Pancreas (tissue), 10 donors: ENCODE measurements around the gene TNFAIP3. TPM values are rescaled to one million over a fixed set of nuclear protein-coding genes. Genes with fewer than 3 reads are reported as not detected.
A peak's percentile ranks its signal among the peaks of the same experiment; 100 is the strongest.

Experiments used
- ATAC-seq, 4 donors: fragments of 200-7000 bp; cut with Tn5 transposase; one replicate each; pipeline versions ENCODE4 v1.8.0 to v1.9.1; 2020; ENCODE audit warnings: mild to moderate bottlenecking in 4 of 4, moderate library complexity in 4 of 4
- DNase-seq, 6 donors: peaks; one replicate each; pipeline ENCODE4 v3.0.0-alpha.2; 2020
- FAIRE-seq: peaks from 2 replicates; lab custom pipeline; 2012; peaks lifted over from hg19 to GRCh38; lab: Jason Lieb, UNC
- H3K27ac ChIP-seq, 4 donors: fragments of 200-600 bp; sonication (generic); 1 replicate in 3 of 4; 2 replicates in 1 of 4; pipeline versions ENCODE4 v1.5.0 to v1.8.0; 2020
- H3K27me3 ChIP-seq, 4 donors: fragments of 200-600 bp; one replicate each; pipeline ENCODE4 v1.8.0; 2021
- H3K36me3 ChIP-seq, 3 donors: fragments of 200-600 bp; sonication (generic) in 1 of 3; one replicate each; pipeline versions ENCODE4 v1.5.0 to v1.8.0; 2020 to 2021
- H3K4me1 ChIP-seq, 3 donors: fragments of 200-600 bp; one replicate each; pipeline ENCODE4 v1.8.0; 2021
- H3K4me3 ChIP-seq, 4 donors: fragments of 200-600 bp; sonication (generic) in 2 of 4; one replicate each; pipeline versions ENCODE4 v1.5.0 to v1.8.0; 2020 to 2021
- H3K9me3 ChIP-seq, 4 donors: fragments of 200-600 bp; one replicate each; pipeline ENCODE4 v1.8.0; 2021
- CTCF ChIP-seq, 4 donors: fragments of 200-600 bp; sonication (generic) in 3 of 4; IDR thresholded peaks; one replicate each; pipeline versions ENCODE4 v1.5.0 to v1.8.0; 2021; ENCODE audit warnings: antibody characterized with exemption in 4 of 4
- WGBS, 2 donors: extraction: QIAGEN DNeasy Blood & Tissue Kit; methylation state at CpG; one replicate each; pipeline ENCODE4 v1.1.7; 2013; 5-methylcytosine and 5-hydroxymethylcytosine counted together
- intact Hi-C, 3 donors: fragments of 100-400 bp; cut with DNase I; formaldehyde crosslinking; loops; one replicate each; pipeline versions ENCODE4 v1.11.1 to v1.14.2; 2022
- polyA plus RNA-seq, 2 donors: library from polyadenylated mRNA; stranded (reverse); fragments of 200-250 nt; gene quantifications; one replicate each; pipeline ENCODE4 v1.2.3, GENCODE V29; 2013
- total RNA-seq, 6 donors: library from RNA; stranded (reverse); fragmentation: NEBNext Ultra II Directional in 4 of 6; extraction: Animal tissue kit (Norgen Biotek cat#: 25700) in 4 of 6; gene quantifications; one replicate each; pipeline versions ENCODE4 v1.2.1 to v1.2.4, GENCODE V29; 2021 to 2023
- donor health status: healthy with polysubstance abuse.
- donor health status: DM: no; HTN: no; CAD: no; lungs with moderate emphysema.
- donor health status: DM: no; HTN: no; CAD: no.
- donor health status: control.
- donor health status: control.
- donor health status: Bipolar disorder and iron deficiency.
- donor health status: DM: yes; HTN: yes; CAD: no.
- donor health status: DM: no; HTN: no; CAD: no.
- donor health status: DM: no; HTN: no; CAD: no.
- donor health status: DM: yes; HTN: yes; CAD: no.

Gene TNFAIP3
- total and polyA plus RNA-seq, 8 donors, result 9.3 to 59.2 (median 14.2) TPM

- WGBS, 2 donors, result 65 to 67% methylated on average over 11 of the region's 11 CpGs
- H3K4me3 ChIP-seq, result no peak overlapping the region
- no peaks in the 10 kb centered on the region for H3K9me3 ChIP-seq
- H3K27me3 ChIP-seq, result no peaks in the 10 kb centered on the region
- H3K27ac ChIP-seq, result peak overlapping the region in 2 of 4 donors; percentile 76 to 84
- no peak for TF ChIP-seq CTCF (IDR thresholded peaks at IDR 0.05)
- peak in 2 of 6 donors; percentile 32 to 33 for DNase-seq
- peaks cover 10 to 11% (median 11%) of the 10 kb centered on the region in 3 donors for H3K4me1 ChIP-seq
- intact Hi-C loops, result no loop called here
- ATAC-seq, result peak; percentile 29 to 81 (median 74)
- no peak for FAIRE-seq
- H3K36me3 ChIP-seq, result no peaks in the 10 kb centered on the region
Observed at GRCh38 chr6:137904822-137905617, 38.0 kb downstream of the TNFAIP3 start.

- H3K4me1 ChIP-seq, result peaks cover 10 to 11% (median 11%) of the 10 kb centered on the region in 3 donors
- 69 to 72% methylated on average over 1 of the region's 1 CpG for whole genome bisulfite sequencing, 2 donors
Observed at GRCh38 chr6:137906020-137906472, 39.0 kb downstream of the TNFAIP3 start.

GRCh38 chr6:137907170-137907569, 40.1 kb downstream of the TNFAIP3 start:
- Histone ChIP-seq H3K27ac (no peak overlapping the region), H3K9me3 (no peaks in the 10 kb centered on the region), H3K36me3 (no peaks in the 10 kb centered on the region), H3K4me3 (no peak overlapping the region), H3K27me3 (no peaks in the 10 kb centered on the region), H3K4me1 (peaks cover 0 to 2% (median under 1%) of the 10 kb centered on the region in 3 donors)
- DNase-seq, result no peak
- WGBS, 2 donors, result 74 to 81% methylated on average over 2 of the region's 2 CpGs
- intact Hi-C loops, result no loop called here
- no peak for ATAC-seq
- no peak for FAIRE-seq
- TF ChIP-seq CTCF (IDR thresholded peaks at IDR 0.05), result no peak

More at GRCh38 chr6:137906020-137906472, 39.0 kb downstream of the TNFAIP3 start:
- no peak for ATAC-seq
- FAIRE-seq, result peak; percentile 51
- peak overlapping the region in 2 of 4 donors; percentile 76 to 84 for H3K27ac ChIP-seq
- intact Hi-C loops, result no loop called here
- no peak for TF ChIP-seq CTCF (IDR thresholded peaks at IDR 0.05)
- no peaks in the 10 kb centered on the region for H3K36me3 ChIP-seq
- H3K9me3 ChIP-seq, result no peaks in the 10 kb centered on the region
- no peaks in the 10 kb centered on the region for H3K27me3 ChIP-seq
- no peak overlapping the region for H3K4me3 ChIP-seq
- no peak for DNase-seq

- H3K27me3 ChIP-seq, result no peaks in the 10 kb centered on the region
- H3K9me3 ChIP-seq, result no peaks in the 10 kb centered on the region
- FAIRE-seq (no peak), DNase-seq (no peak), ATAC-seq (no peak)
- WGBS, 2 donors, result 68 to 78% methylated on average over 3 of the region's 3 CpGs
- no peak overlapping the region for H3K27ac ChIP-seq
- H3K4me1 ChIP-seq, result no peaks in the 10 kb centered on the region
- no peaks in the 10 kb centered on the region for H3K36me3 ChIP-seq
- TF ChIP-seq CTCF (IDR thresholded peaks at IDR 0.05), result no peak
- intact Hi-C loops, result no loop called here
- no peak overlapping the region for H3K4me3 ChIP-seq
Observed at GRCh38 chr6:137909533-137909932, 42.5 kb downstream of the TNFAIP3 start.

- Histone ChIP-seq H3K9me3 (no peaks in the 10 kb centered on the region), H3K4me3 (no peak overlapping the region), H3K27ac (no peak overlapping the region), H3K27me3 (no peaks in the 10 kb centered on the region), H3K36me3 (no peaks in the 10 kb centered on the region), H3K4me1 (no peaks in the 10 kb centered on the region)
- peak in 1 of 6 donors; percentile 30 for DNase-seq
- intact Hi-C loops, result no loop called here
- ATAC-seq, result peak in 2 of 4 donors; percentile 53 to 59
- WGBS, 2 donors, result 69 to 75% methylated on average over 1 of the region's 1 CpG
- no peak for TF ChIP-seq CTCF (IDR thresholded peaks at IDR 0.05)
- FAIRE-seq, result no peak
Observed at GRCh38 chr6:137910424-137910834, 43.4 kb downstream of the TNFAIP3 start.
